MM.1S (cell line): Measurements from ENCODE around the gene RNF34.

ENCODE experiments used
- EZH2 ChIP-seq: fragments of 300-600 bp; sonication (generic); optimal IDR thresholded peaks from 2 replicates; pipeline ENCODE3; 2017; ENCODE audit warnings: low read depth, mild to moderate bottlenecking, antibody characterized with exemption, low read length, mixed read lengths
- EZH2phosphoT487 ChIP-seq: fragments of 300-600 bp; sonication (generic); IDR thresholded peaks from 2 replicates; pipeline ENCODE4 v1.6.1; 2018; ENCODE audit warnings: antibody characterized with exemption, low read length
- TF ChIP-seq, protein P1 (sequence below): fragments of 300-600 bp; sonication (generic); IDR thresholded peaks from 2 replicates; pipeline ENCODE4 v1.5.1; 2016; ENCODE audit warnings: antibody characterized with exemption, low read length, mixed read lengths

GRCh38 chr12:121464331-121464730, 64.4 kb downstream of the RNF34 start:
- TF ChIP-seq, protein P1, sequence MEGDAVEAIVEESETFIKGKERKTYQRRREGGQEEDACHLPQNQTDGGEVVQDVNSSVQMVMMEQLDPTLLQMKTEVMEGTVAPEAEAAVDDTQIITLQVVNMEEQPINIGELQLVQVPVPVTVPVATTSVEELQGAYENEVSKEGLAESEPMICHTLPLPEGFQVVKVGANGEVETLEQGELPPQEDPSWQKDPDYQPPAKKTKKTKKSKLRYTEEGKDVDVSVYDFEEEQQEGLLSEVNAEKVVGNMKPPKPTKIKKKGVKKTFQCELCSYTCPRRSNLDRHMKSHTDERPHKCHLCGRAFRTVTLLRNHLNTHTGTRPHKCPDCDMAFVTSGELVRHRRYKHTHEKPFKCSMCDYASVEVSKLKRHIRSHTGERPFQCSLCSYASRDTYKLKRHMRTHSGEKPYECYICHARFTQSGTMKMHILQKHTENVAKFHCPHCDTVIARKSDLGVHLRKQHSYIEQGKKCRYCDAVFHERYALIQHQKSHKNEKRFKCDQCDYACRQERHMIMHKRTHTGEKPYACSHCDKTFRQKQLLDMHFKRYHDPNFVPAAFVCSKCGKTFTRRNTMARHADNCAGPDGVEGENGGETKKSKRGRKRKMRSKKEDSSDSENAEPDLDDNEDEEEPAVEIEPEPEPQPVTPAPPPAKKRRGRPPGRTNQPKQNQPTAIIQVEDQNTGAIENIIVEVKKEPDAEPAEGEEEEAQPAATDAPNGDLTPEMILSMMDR, result no peak
- TF ChIP-seq EZH2, result no peak
- TF ChIP-seq EZH2phosphoT487, result no peak
